H4 (cell line): ENCODE data around the gene VPS9D1. TPM values are rescaled to one million over a fixed set of nuclear protein-coding genes. Genes with fewer than 3 reads are reported as not detected.

Experiments
- DNase-seq: peaks from one replicate; pipeline ENCODE4 v3.0.0-alpha.2; 2015; ENCODE audit warnings: low spot score
- total RNA-seq: library from RNA; depleted of rRNA; stranded (reverse); fragments of >200 nt; shearing (Covaris generic); gene quantifications from 2 replicates; pipeline ENCODE4 v1.2.3, GENCODE V29; 2014; rRNA removed

VPS9D1 gene
- total RNA-seq = 4.1 and 6.0 TPM in 2 replicates

GRCh38 chr16:89720813-89721545 is at the start of gene VPS9D1, which contains the start of gene ZNF276:
TSS of gene VPS9D1 (minus strand) at chr16:89720898. CDS start at chr16:89720861, 37 bp downstream.
TSS of gene ZNF276 (plus strand) at chr16:89721537. CDS start at chr16:89721641, 104 bp downstream.
- DNase-seq = peak; percentile 65

- no peak for DNase-seq
Observed at GRCh38 chr16:89770367-89770766, 49.7 kb upstream of the VPS9D1 start.

GRCh38 chr16:89765292-89765830 is 44.7 kb upstream of the VPS9D1 start:
- DNase-seq = no peak

- no peak for DNase-seq
Observed at GRCh38 chr16:89764711-89765201, 44.1 kb upstream of the VPS9D1 start.

GRCh38 chr16:89761304-89761922 is 40.7 kb upstream of the VPS9D1 start:
- no peak for DNase-seq

GRCh38 chr16:89759746-89760340 is 39.1 kb upstream of the VPS9D1 start:
- no peak for DNase-seq

GRCh38 chr16:89749637-89750036 is 28.9 kb upstream of the VPS9D1 start:
- no peak for DNase-seq

GRCh38 chr16:89748921-89749320 is 28.2 kb upstream of the VPS9D1 start:
- DNase-seq = no peak

GRCh38 chr16:89748076-89748475 is 27.4 kb upstream of the VPS9D1 start:
- DNase-seq = no peak

GRCh38 chr16:89746043-89746442 is 25.3 kb upstream of the VPS9D1 start:
- DNase-seq = no peak

GRCh38 chr16:89744813-89745212 is 24.1 kb upstream of the VPS9D1 start:
- DNase-seq = no peak

GRCh38 chr16:89742948-89743347 is 22.2 kb upstream of the VPS9D1 start:
- DNase-seq = no peak

GRCh38 chr16:89741342-89742014 is 20.8 kb upstream of the VPS9D1 start:
- no peak for DNase-seq

- no peak for DNase-seq
Observed at GRCh38 chr16:89739383-89739782, 18.7 kb upstream of the VPS9D1 start.

GRCh38 chr16:89738538-89739317 is 18.0 kb upstream of the VPS9D1 start:
- DNase-seq = no peak

- no peak for DNase-seq
Observed at GRCh38 chr16:89738072-89738377, 17.3 kb upstream of the VPS9D1 start.

GRCh38 chr16:89737341-89738071 is 16.8 kb upstream of the VPS9D1 start:
- no peak for DNase-seq

GRCh38 chr16:89736554-89736953 is 15.9 kb upstream of the VPS9D1 start:
- no peak for DNase-seq

- DNase-seq = no peak
Observed at GRCh38 chr16:89733792-89734191, 13.1 kb upstream of the VPS9D1 start.

- DNase-seq = no peak
Observed at GRCh38 chr16:89733322-89733721, 12.6 kb upstream of the VPS9D1 start.

- DNase-seq = no peak
Observed at GRCh38 chr16:89732918-89733242, 12.2 kb upstream of the VPS9D1 start.
